IMR-90 (cell line): Measurements from ENCODE around the gene EPB41L1. TPM values are rescaled to one million over a fixed set of nuclear protein-coding genes. Genes with fewer than 3 reads are reported as not detected.

Experiments
- ATAC-seq: fragments of 200-7000 bp; cut with Tn5 transposase; 2 replicates; pipeline ENCODE4 v1.9.1; 2020; ENCODE audit warnings: low read depth, mild to moderate bottlenecking, moderate library complexity
- BruUV-seq: library from RNA; stranded (reverse); fragments of 400-500 nt; replicated peaks from 2 replicates; lab custom pipeline; 2021; lab: Mats Ljungman, UMichigan
- CTCF ChIA-PET: fragments of 300-600 bp; formaldehyde crosslinking; extraction: SDS; loops from one replicate; lab custom pipeline; 2021; ENCODE audit warnings: antibody characterized with exemption; lab: Yijun Ruan, JAX
- POLR2A ChIA-PET: fragments of 300-600 bp; sonication (Branson Sonifier 250); formaldehyde crosslinking; loops from one replicate; lab custom pipeline; 2022; ENCODE audit warnings: antibody characterized with exemption; ENCODE audit not compliant: unreplicated experiment; lab: Charles Lee
- DNase-seq: peaks from one replicate; pipeline ENCODE4 v3.0.0; 2013
- H2AFZ ChIP-seq: replicated peaks from 2 replicates; pipeline ENCODE3; 2013; ENCODE audit warnings: low read length, mild to moderate bottlenecking; ENCODE audit not compliant: poor library complexity
- H2AK5ac ChIP-seq: 2 replicates; pipeline ENCODE4 v1.6.1; 2013; ENCODE audit warnings: low read depth, low read length, inconsistent platforms
- H2AK9ac ChIP-seq: replicated peaks from 2 replicates; pipeline ENCODE3; 2013; ENCODE audit warnings: mild to moderate bottlenecking, low read depth, low read length, moderate library complexity; ENCODE audit not compliant: poor library complexity
- H2BK120ac ChIP-seq: 2 replicates; pipeline ENCODE4 v1.6.1; 2013; ENCODE audit warnings: low read depth, low read length, inconsistent platforms
- H2BK15ac ChIP-seq: 3 replicates; pipeline ENCODE4 v1.6.1; 2013; ENCODE audit warnings: low read depth, low read length, inconsistent platforms
- H2BK20ac ChIP-seq: 2 replicates; pipeline ENCODE4 v1.6.1; 2013; ENCODE audit warnings: low read depth, mild to moderate bottlenecking, inconsistent platforms, low read length, moderate library complexity
- H2BK5ac ChIP-seq: 2 replicates; pipeline ENCODE4 v1.6.1; 2013; ENCODE audit warnings: mild to moderate bottlenecking, low read depth, low read length, inconsistent platforms; ENCODE audit not compliant: poor library complexity, severe bottlenecking
- H3K14ac ChIP-seq: replicated peaks from 2 replicates; pipeline ENCODE4 v1.6.1; 2013; ENCODE audit warnings: low read depth, low read length, inconsistent platforms
- H3K18ac ChIP-seq: 2 replicates; pipeline ENCODE4 v1.6.1; 2013; ENCODE audit warnings: low read depth, low read length, control low read depth
- H3K23ac ChIP-seq: 2 replicates; pipeline ENCODE4 v1.6.1; 2013; ENCODE audit warnings: low read depth, low read length, inconsistent platforms
- H3K27ac ChIP-seq: 2 replicates; pipeline ENCODE4 v1.5.1; 2013; ENCODE audit warnings: mild to moderate bottlenecking, control low read depth, low read length; ENCODE audit not compliant: insufficient read depth
- H3K27me3 ChIP-seq: 2 replicates; pipeline ENCODE4 v1.6.1; 2013; ENCODE audit warnings: low read length; ENCODE audit not compliant: control insufficient read depth, insufficient read depth
- H3K36me3 ChIP-seq: 2 replicates; pipeline ENCODE4 v1.6.1; 2013; ENCODE audit warnings: low read length, mixed read lengths; ENCODE audit not compliant: control insufficient read depth, insufficient read depth
- H3K4ac ChIP-seq: 2 replicates; pipeline ENCODE4 v1.6.1; 2013; ENCODE audit warnings: low read depth, low read length, inconsistent platforms
- H3K4me1 ChIP-seq: 2 replicates; pipeline ENCODE4 v1.6.1; 2013; ENCODE audit warnings: low read length, mixed read lengths; ENCODE audit not compliant: control insufficient read depth, insufficient read depth
- H3K4me2 ChIP-seq: 2 replicates; pipeline ENCODE4 v1.6.1; 2013; ENCODE audit warnings: low read depth, mild to moderate bottlenecking, control low read depth, low read length, moderate library complexity
- H3K4me3 ChIP-seq: 2 replicates; pipeline ENCODE4 v1.5.1; 2013; ENCODE audit warnings: low read depth, mild to moderate bottlenecking, control low read depth, low read length, moderate library complexity; ENCODE audit not compliant: insufficient read depth
- H3K56ac ChIP-seq: 2 replicates; pipeline ENCODE4 v1.6.1; 2013; ENCODE audit warnings: low read length, inconsistent platforms; ENCODE audit not compliant: insufficient read depth; ENCODE audit errors: extremely low read depth
- H3K79me1 ChIP-seq, 2 experiments: 2 replicates each; pipeline ENCODE4 v1.6.1; 2013; ENCODE audit warnings: low read length in 2 of 2, inconsistent platforms in 1 of 2, low read depth in 1 of 2
- H3K9ac ChIP-seq: 2 replicates; pipeline ENCODE4 v1.6.1; 2013; ENCODE audit warnings: low read depth, low read length, control low read depth
- H3K9me1 ChIP-seq: 2 replicates; pipeline ENCODE4 v1.6.1; 2013; ENCODE audit warnings: low read length, inconsistent platforms; ENCODE audit not compliant: insufficient read depth
- H3K9me3 ChIP-seq: 2 replicates; pipeline ENCODE4 v1.6.1; 2013; ENCODE audit warnings: low read length; ENCODE audit not compliant: control insufficient read depth, insufficient read depth
- H4K20me1 ChIP-seq: 2 replicates; pipeline ENCODE4 v1.6.1; 2013; ENCODE audit warnings: low read length, inconsistent platforms; ENCODE audit not compliant: insufficient read depth
- H4K5ac ChIP-seq: 2 replicates; pipeline ENCODE4 v1.6.1; 2013; ENCODE audit warnings: mild to moderate bottlenecking, low read depth, low read length, control low read depth
- H4K8ac ChIP-seq, 2 experiments: 2 replicates each; pipeline ENCODE4 v1.6.1; 2013; ENCODE audit warnings: low read depth in 2 of 2, low read length in 2 of 2, control low read depth in 1 of 2, inconsistent platforms in 1 of 2
- H4K91ac ChIP-seq: 2 replicates; pipeline ENCODE4 v1.6.1; 2013; ENCODE audit warnings: low read depth, low read length, inconsistent platforms; ENCODE audit not compliant: insufficient read depth
- POLR2A ChIP-seq: IDR thresholded peaks from 2 replicates; pipeline ENCODE4 v1.6.1; 2012; ENCODE audit warnings: mild to moderate bottlenecking, low read depth, low read length
- RAD21 ChIP-seq: IDR thresholded peaks from 2 replicates; pipeline ENCODE4 v1.6.1; 2012; ENCODE audit warnings: low read length, improper control_type of control experiment
- RFX5 ChIP-seq: IDR thresholded peaks from 2 replicates; pipeline ENCODE4 v1.8.0; 2012; ENCODE audit warnings: low read depth, mild to moderate bottlenecking, low read length, moderate library complexity
- USF2 ChIP-seq: fragments of 150-350 bp; IDR thresholded peaks from 2 replicates; pipeline ENCODE4 v1.6.1; 2017; ENCODE audit warnings: mild to moderate bottlenecking, antibody characterized with exemption, low read length, low read depth
- WGBS, 2 experiments: methylation state at CpG; one replicate each; pipeline versions ENCODE4 v1.1.5 to v1.1.7; 2013; ENCODE audit warnings: missing lambda C conversion rate in 2 of 2; ENCODE audit not compliant: insufficient read length in 1 of 2; ENCODE audit errors: extremely low coverage in 2 of 2; 5-methylcytosine and 5-hydroxymethylcytosine counted together
- dilution Hi-C: fragments of 300-500 bp; cut with HindIII; formaldehyde crosslinking; loops from one replicate; pipeline ENCODE4 v1.14.3; 2018; ENCODE audit warnings: low sequenced_read_pairs; ENCODE audit not compliant: unreplicated experiment
- in situ Hi-C: fragments of 300-500 bp; cut with MboI; formaldehyde crosslinking; loops from 3 replicates; pipeline ENCODE4 v1.14.3; 2019; ENCODE audit warnings: low sequenced_read_pairs, inconsistent platforms, mixed read lengths
- intact Hi-C: fragments of 100-400 bp; cut with micrococcal nuclease; formaldehyde crosslinking; loops from 2 replicates; pipeline ENCODE4 v1.10.0; 2022
- polyA plus RNA-seq, 3 experiments: library from polyadenylated mRNA; depleted of rRNA; stranded (reverse); fragments of >200 nt; gene quantifications; 2 replicates each; pipeline ENCODE4 v1.2.3, GENCODE V29; 2012; ENCODE audit warnings: low replicate concordance in 1 of 3
- total RNA-seq: library from RNA; depleted of rRNA; stranded (reverse); fragments of >200 nt; gene quantifications from 2 replicates; pipeline ENCODE4 v1.2.3, GENCODE V29; 2012

The EPB41L1 gene
- total and polyA plus RNA-seq, 2 of the 4 experiments (the other 2 are of a cell fraction), result 12.5 to 33.7 TPM

GRCh38 chr20:36231331-36231730 is 76.8 kb downstream of the EPB41L1 start:
- Histone ChIP-seq H2AK5ac (no peak overlapping the region), H2BK15ac (no peak overlapping the region), H3K56ac (no peak overlapping the region), H3K4me3 (no peak overlapping the region), H3K9me3 (no peaks in the 10 kb centered on the region), H3K4me2 (no peak overlapping the region), H2BK5ac (no peak overlapping the region), H3K23ac (no peak overlapping the region), H2AK9ac (no peak overlapping the region), H3K4ac (no peak overlapping the region), H4K8ac (no peak overlapping the region), H3K14ac (no peak overlapping the region), H3K9me1 (0 out of 2 replicates have a peak, but pooled peaks cover 7% of the 10 kb centered on the region), H3K79me1 (peaks cover 0 to 7% of the 10 kb centered on the region in 2 experiments; a peak in 1 of 4 replicates), H3K27ac (no peak overlapping the region), H2AFZ (no peak overlapping the region), H4K91ac (no peak overlapping the region), H2BK120ac (no peak overlapping the region), H3K18ac (no peak overlapping the region), H3K9ac (no peak overlapping the region), H4K20me1 (no peaks in the 10 kb centered on the region), H3K4me1 (peaks cover 3% of the 10 kb centered on the region; the same call in 1 of the 2 replicates), H3K36me3 (peaks cover 2% of the 10 kb centered on the region; the same call in 1 of the 2 replicates), H2BK20ac (no peak overlapping the region), H4K5ac (no peak overlapping the region), H3K27me3 (no peaks in the 10 kb centered on the region)
- intact Hi-C loops (no loop called here), in situ Hi-C loops (no loop called here), dilution Hi-C loops (no loop called here)
- ATAC-seq, result no peak
- ChIA-PET CTCF (no interaction called here), POLR2A (no interaction called here)
- BruUV-seq, result no TSS peak
- 100% methylated on average over 2 of the region's 7 CpGs; no CpG with 5 or more reads in 1 of the 2 experiments for WGBS, 2 experiments
- TF ChIP-seq USF2, result no peak
- no peak for TF ChIP-seq RAD21
- TF ChIP-seq RFX5, result no peak
- TF ChIP-seq POLR2A, result no peak
- no peak for DNase-seq
